22Rv1 (cell line): ENCODE measurements around the gene SKIDA1.

ENCODE experiments used
- H3K27ac ChIP-seq: fragments of 450-650 bp; 2 replicates; pipeline ENCODE4 v1.5.1; 2017
- ZFX ChIP-seq: fragments of 450-650 bp; IDR thresholded peaks from 2 replicates; pipeline ENCODE4 v1.6.1; 2017; ENCODE audit warnings: antibody characterized with exemption, borderline replicate concordance
- TF ChIP-seq, protein P1 (sequence below): fragments of 450-650 bp; IDR thresholded peaks from 2 replicates; pipeline ENCODE4 v1.5.1; 2017; ENCODE audit warnings: mild to moderate bottlenecking

Gene SKIDA1

DNA sequence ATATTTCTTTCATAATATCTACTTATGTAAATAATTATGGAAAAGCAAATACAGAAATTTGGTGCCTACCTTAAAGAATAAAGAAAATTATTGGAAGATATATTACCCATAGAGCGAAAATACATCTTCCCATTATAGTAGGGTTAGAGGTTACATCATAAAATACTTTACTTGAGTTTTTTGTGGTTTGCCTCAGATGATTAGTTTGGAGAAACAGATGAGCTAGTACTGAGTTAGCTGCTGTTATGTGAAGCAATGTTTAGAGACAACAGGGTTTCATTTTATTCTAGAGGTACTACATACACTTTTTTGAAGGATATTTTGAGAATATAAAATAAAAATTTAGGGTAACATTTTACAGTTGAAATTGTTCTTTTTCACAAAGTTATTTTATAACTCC lies 5.7 kb upstream of the SKIDA1 start:
- H3K27ac ChIP-seq, result peak overlapping the region; percentile 99
- TF ChIP-seq, protein P1, sequence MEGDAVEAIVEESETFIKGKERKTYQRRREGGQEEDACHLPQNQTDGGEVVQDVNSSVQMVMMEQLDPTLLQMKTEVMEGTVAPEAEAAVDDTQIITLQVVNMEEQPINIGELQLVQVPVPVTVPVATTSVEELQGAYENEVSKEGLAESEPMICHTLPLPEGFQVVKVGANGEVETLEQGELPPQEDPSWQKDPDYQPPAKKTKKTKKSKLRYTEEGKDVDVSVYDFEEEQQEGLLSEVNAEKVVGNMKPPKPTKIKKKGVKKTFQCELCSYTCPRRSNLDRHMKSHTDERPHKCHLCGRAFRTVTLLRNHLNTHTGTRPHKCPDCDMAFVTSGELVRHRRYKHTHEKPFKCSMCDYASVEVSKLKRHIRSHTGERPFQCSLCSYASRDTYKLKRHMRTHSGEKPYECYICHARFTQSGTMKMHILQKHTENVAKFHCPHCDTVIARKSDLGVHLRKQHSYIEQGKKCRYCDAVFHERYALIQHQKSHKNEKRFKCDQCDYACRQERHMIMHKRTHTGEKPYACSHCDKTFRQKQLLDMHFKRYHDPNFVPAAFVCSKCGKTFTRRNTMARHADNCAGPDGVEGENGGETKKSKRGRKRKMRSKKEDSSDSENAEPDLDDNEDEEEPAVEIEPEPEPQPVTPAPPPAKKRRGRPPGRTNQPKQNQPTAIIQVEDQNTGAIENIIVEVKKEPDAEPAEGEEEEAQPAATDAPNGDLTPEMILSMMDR, result no peak
- TF ChIP-seq ZFX, result no peak

DNA sequence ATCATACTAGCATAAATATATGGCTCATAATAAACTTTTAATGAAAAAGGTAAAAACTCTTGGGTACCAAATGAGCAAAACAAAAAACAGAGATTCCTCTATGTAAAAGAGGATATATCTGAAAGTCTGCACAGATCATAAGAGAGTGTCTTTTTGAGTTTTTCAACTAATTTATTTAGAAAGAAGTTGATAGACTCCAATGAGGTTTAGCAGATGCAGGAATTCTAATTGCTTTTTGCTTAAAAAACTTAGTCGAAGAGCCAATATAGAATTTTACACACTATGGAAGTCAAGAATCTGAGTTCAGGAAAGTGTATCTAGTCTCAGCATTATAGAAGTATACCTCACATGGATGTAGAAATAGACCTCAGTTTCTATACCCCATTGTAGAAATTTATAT lies 5.2 kb upstream of the SKIDA1 start:
- peak overlapping the region; percentile 99 for H3K27ac ChIP-seq
- TF ChIP-seq, protein P1, result no peak
- TF ChIP-seq ZFX, result no peak

DNA sequence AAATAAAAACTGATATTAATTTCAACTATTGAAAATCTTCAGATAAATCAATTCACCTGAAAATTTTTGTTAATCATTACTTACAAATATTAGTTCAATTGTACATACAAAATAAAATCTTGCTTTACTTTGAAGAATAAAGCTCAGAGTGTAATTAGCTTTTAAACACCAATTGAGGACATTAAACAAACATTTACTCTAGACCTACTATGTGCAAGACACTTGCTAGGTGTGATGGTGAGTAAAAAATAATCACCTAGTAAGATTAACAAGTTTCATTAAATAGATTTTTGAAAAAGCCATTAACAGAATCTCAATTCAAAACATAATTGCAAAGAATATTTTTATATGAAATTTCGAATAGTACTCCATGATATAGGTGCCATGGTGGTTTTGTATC lies 4.7 kb upstream of the SKIDA1 start:
- no peak for TF ChIP-seq ZFX
- TF ChIP-seq, protein P1, result no peak
- peak overlapping the region; percentile 99 for H3K27ac ChIP-seq

DNA sequence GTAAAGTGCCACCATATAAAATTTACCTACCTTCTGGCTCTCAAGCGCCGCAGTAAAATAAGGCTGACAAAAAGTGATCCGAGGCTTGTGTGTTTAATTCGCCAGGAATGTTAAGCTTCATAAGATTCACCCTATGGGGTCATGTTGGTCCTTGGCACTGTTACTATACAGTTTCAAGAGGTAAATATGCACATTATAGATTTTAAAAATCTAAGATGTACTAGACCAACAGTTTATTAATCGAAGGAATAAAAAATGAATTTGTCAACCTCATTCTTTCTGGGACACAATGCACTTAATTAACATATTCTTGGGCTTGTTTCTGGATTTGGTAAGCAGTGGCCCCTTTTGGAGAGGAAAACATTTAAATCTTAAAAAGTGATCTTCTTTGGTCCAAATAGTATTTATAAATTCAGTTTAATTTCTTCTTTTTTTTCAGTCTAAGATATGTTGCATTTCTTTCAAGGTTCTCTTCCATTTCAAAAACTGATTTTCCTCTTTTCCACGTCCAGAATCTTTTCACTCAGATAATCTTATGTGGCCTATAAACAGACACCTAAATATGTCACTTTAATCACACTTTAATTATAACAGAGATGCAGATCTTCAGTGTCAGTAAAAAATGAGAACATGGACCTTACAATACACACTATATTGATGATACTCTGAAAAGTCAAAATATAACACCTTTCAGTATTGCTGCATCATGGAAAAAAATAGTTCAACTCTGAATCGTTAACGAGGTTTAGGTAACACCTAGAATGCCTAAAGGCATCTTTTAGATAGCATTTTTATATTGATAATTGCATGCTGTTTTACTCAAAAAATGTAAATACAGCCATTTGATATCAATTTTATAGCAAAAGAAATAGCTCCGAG lies 3.8 kb upstream of the SKIDA1 start:
- TF ChIP-seq, protein P1, result no peak
- no peak for TF ChIP-seq ZFX
- peak overlapping the region; percentile 99 for H3K27ac ChIP-seq

DNA sequence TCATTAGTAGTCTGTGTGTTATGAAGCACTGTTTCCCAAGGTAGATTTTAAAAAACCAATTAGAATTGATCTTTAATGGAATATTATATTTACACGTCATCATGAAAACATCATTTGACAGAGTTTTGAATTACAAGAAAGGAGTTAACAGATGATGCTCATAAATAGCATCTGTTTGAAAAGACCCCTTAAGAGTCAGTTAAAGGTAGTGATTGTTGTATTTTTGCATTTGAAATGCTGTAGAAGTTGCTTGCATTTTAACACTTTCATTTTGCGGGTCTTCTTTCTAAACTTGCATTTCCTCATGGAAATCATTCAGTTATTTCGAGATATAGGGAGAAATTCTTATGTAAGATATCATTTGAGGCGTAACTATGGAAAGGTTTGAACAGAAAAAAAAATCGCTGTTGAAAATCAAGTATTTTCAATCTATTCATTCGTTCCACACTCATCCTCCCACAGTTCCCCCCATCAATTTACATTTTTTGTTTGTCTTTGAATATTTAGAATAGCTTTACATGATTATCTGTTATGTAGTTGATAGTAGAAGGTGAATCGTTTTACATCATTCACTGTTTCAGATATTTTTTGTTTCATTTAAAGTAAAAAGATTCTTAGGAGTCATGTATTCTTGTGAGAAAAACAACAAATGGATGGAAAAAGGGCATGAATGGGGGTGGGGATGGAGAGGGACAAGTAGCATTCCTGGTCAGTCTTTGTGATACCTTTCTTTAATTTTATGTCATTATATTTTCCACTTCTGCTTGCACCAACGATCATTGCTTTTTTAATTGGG lies 3.0 kb upstream of the SKIDA1 start:
- H3K27ac ChIP-seq, result peak overlapping the region; percentile 99
- TF ChIP-seq, protein P1, result no peak
- TF ChIP-seq ZFX, result no peak

DNA sequence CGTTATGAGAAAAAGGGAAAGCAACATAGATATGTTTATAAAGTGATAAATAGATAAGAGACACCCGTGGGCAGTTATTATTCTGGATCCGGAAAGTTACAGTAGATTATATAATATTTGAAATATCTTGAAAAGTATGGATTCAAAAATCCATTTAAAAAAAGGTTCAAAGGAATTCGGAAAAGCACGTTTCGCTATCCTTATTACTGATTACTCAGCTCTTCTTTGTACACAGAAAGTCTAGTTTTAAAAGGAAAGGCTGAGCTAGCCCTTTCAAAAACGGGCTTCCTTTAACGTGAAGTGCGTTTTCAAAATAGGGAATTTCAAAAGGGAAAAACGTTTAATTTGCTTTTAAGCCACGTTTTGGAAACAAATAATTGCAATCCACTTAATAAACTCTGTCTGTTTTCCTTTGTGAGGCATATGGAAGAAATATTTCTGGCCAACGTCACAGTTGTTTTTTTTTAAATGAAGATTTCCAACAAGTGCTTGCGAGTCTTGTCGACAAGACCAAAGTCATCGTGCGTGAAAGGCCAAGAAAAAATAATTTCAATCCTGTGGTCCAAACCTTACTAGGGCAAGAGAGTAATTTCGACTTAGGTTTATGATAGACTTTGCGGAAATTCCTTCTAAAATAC lies 2.2 kb upstream of the SKIDA1 start:
- peak overlapping the region; percentile 99 for H3K27ac ChIP-seq
- TF ChIP-seq ZFX, result no peak
- TF ChIP-seq, protein P1, result no peak
